Measurements from ENCODE around the gene F7.
A peak's percentile ranks its signal among the peaks of the same experiment; 100 is the strongest.

Gene F7

DNA sequence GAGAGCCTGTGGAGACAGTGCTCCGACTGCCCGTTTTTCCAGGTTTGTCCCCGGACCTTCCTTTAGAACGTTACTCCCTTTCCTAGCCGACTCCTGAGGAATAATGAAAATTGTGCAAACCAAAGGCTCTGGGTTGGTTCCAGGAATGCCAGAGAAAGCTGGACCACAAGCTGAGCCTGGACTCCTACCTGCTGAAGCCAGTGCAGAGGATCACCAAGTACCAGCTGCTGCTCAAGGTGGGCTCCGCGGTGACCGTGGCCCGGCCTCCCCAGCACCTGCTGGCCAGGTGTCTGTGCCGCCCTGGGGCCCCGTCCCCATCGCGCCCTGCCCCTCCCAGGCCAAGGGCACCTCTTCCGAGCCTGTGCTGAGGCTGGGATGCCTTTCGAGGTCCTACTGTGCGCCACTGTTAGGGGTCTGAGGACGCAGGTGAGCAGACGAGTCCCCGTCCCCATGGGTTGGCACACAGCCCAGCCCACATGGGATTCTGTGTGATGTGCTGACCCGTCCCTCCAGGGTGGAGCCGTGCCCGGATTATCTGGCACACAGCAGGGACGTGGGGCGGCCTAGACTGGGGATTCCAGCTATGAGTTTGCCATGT, 20.5 kb upstream of the F7 start:
- POLR2A ChIA-PET: no interaction called here
- CTCF ChIA-PET: interaction anchor here (1.3 to 1.8 kb wide), 2 partner anchors 10 to 310 kb away, joined by 3 to 5 read pairs; no protein-coding TSS in a partner anchor

DNA sequence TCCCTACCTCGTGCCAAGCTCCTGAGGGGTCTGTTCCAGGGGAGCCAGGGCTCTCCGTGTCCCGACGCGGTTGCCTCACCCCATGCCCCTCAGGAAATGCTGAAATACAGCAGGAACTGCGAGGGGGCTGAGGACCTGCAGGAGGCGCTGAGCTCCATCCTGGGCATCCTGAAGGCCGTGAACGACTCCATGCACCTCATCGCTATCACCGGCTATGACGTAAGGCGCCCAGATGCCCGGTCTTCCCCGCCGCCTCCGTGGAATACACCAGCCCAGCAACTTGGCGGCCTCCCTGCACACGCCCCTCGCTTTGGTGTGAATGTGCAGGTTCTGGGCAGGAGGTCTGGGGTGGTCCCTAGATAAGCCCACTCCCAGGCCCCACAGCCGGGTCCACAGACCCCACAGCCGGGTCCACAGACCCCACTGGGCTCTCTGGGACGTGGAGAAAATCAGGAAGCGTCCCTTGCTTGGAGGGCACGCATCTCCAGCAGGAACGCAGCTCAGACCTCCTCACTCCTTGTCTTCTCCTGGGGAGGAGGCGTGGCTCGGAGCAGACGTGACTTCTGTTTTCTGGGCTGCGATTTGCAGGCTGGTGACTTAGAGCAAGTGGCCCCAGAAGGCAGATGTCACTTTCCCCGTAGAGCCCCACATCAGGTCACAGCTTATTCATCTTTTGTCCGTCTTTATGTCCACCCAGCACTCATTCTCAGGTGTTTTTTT, 19.4 kb upstream of the F7 start:
- ChIA-PET CTCF (interaction anchor here (1.3 kb wide), 1 partner anchor 309 kb away, joined by 5 read pairs; no protein-coding TSS in a partner anchor), POLR2A (no interaction called here)
- no peak for DNase-seq (ENCODE audit: low read depth, low spot score)
- no peak overlapping the region for H3K4me3 ChIP-seq (ENCODE audit: low read depth, low read length)
- peak; percentile 15 for TF ChIP-seq CTCF (IDR thresholded peaks at IDR 0.05; ENCODE audit: insufficient read depth, low read length, missing control alignments)

More for the DNA sequence above, 20.5 kb upstream of the F7 start:
- no peak for DNase-seq (ENCODE audit: low read depth, low spot score)
- no peak for TF ChIP-seq CTCF (IDR thresholded peaks at IDR 0.05; ENCODE audit: insufficient read depth, low read length, missing control alignments)
- H3K4me3 ChIP-seq (ENCODE audit: low read depth, low read length): no peak overlapping the region

GRCh38 chr13:113086991-113087922, 18.3 kb upstream of the F7 start:
- POLR2A ChIA-PET: no interaction called here
- H3K4me3 ChIP-seq (ENCODE audit: low read depth, low read length): no peak overlapping the region
- CTCF ChIA-PET: no interaction called here
- TF ChIP-seq CTCF (IDR thresholded peaks at IDR 0.05; ENCODE audit: insufficient read depth, low read length, missing control alignments): no peak
- no peak for DNase-seq (ENCODE audit: low read depth, low spot score)

GRCh38 chr13:113087923-113088690, 17.5 kb upstream of the F7 start:
- ChIA-PET CTCF (interaction anchor here (1.0 kb wide), 1 partner anchor 149 kb away, joined by 3 read pairs; no protein-coding TSS in a partner anchor), POLR2A (no interaction called here)
- DNase-seq (ENCODE audit: low read depth, low spot score): no peak
- no peak for TF ChIP-seq CTCF (IDR thresholded peaks at IDR 0.05; ENCODE audit: insufficient read depth, low read length, missing control alignments)
- H3K4me3 ChIP-seq (ENCODE audit: low read depth, low read length): no peak overlapping the region

GRCh38 chr13:113088691-113089020, 16.9 kb upstream of the F7 start:
- H3K4me3 ChIP-seq (ENCODE audit: low read depth, low read length): no peak overlapping the region
- TF ChIP-seq CTCF (IDR thresholded peaks at IDR 0.05; ENCODE audit: insufficient read depth, low read length, missing control alignments): no peak
- DNase-seq (ENCODE audit: low read depth, low spot score): no peak
- POLR2A ChIA-PET: no interaction called here
- CTCF ChIA-PET: interaction anchor here (1.0 kb wide), 1 partner anchor 150 kb away, joined by 3 read pairs; no protein-coding TSS in a partner anchor

Measured in AG04449 (cell line).